Fibroblast of lung (primary cell): Measurements from ENCODE around the gene ASH1L. TPM values are rescaled to one million over a fixed set of nuclear protein-coding genes. Genes with fewer than 3 reads are reported as not detected.

Source experiments
- DNase-seq, 2 donors: peaks; one replicate each; pipeline versions ENCODE4 v3.0.0 to v3.0.0-alpha.2; 2010; ENCODE audit warnings: low read depth in 2 of 2
- H2AFZ ChIP-seq: 2 replicates; pipeline ENCODE4 v1.5.1; 2012; ENCODE audit warnings: low read length, control low read depth, inconsistent platforms
- H3K27ac ChIP-seq: 2 replicates; pipeline ENCODE4 v1.5.1; 2011; ENCODE audit warnings: low read length, control low read depth; ENCODE audit not compliant: insufficient read depth
- H3K27me3 ChIP-seq: 2 replicates; pipeline ENCODE4 v1.5.1; 2011; ENCODE audit warnings: mild to moderate bottlenecking, low read length; ENCODE audit not compliant: control insufficient read depth, insufficient read depth
- H3K36me3 ChIP-seq: 2 replicates; pipeline ENCODE4 v1.5.1; 2011; ENCODE audit warnings: low read length; ENCODE audit not compliant: control insufficient read depth, insufficient read depth
- H3K4me1 ChIP-seq: 2 replicates; pipeline ENCODE4 v1.5.1; 2011; ENCODE audit warnings: low read length; ENCODE audit not compliant: control insufficient read depth, insufficient read depth; ENCODE audit errors: extremely low read depth
- H3K4me2 ChIP-seq: 2 replicates; pipeline ENCODE4 v1.5.1; 2011; ENCODE audit warnings: low read length, control low read depth; ENCODE audit not compliant: insufficient read depth; ENCODE audit errors: extremely low read depth
- H3K4me3 ChIP-seq, 4 experiments: fragments of 200-600 bp in 1 of 4; sonication (generic) in 1 of 4; replicated peaks in 1 of 4; 2 replicates each; pipeline ENCODE4 v1.5.1; 2011 to 2016; ENCODE audit warnings: low read length in 4 of 4, low read depth in 3 of 4, mild to moderate bottlenecking in 3 of 4, control low read depth in 2 of 4, inconsistent platforms in 1 of 4, mixed read lengths in 1 of 4; ENCODE audit not compliant: insufficient read depth in 1 of 4; ENCODE audit errors: control extremely low read depth in 1 of 4
- H3K79me2 ChIP-seq: 2 replicates; pipeline ENCODE4 v1.5.1; 2012; ENCODE audit warnings: mild to moderate bottlenecking, low read length, inconsistent platforms; ENCODE audit not compliant: control insufficient read depth, insufficient read depth
- H3K9ac ChIP-seq: 2 replicates; pipeline ENCODE4 v1.5.1; 2011; ENCODE audit warnings: mild to moderate bottlenecking, low read length, control low read depth; ENCODE audit not compliant: insufficient read depth
- H3K9me3 ChIP-seq: 2 replicates; pipeline ENCODE4 v1.5.1; 2012; ENCODE audit warnings: low read depth, low read length; ENCODE audit not compliant: control insufficient read depth, insufficient read depth
- H4K20me1 ChIP-seq: 2 replicates; pipeline ENCODE4 v1.5.1; 2011; ENCODE audit warnings: low read length; ENCODE audit not compliant: control insufficient read depth, insufficient read depth; ENCODE audit errors: extremely low read depth
- CTCF ChIP-seq, 2 donors: IDR thresholded peaks in 1 of 2; conservative IDR thresholded peaks in 1 of 2; 1 replicate in 1 of 2; 2 replicates in 1 of 2; pipeline ENCODE4 v1.5.1; 2011 to 2012; ENCODE audit warnings: low read length in 2 of 2, control low read depth in 1 of 2, inconsistent platforms in 1 of 2, low read depth in 1 of 2, mild to moderate bottlenecking in 1 of 2
- EZH2 ChIP-seq: IDR thresholded peaks from 2 replicates; pipeline ENCODE4 v1.5.1; 2012; ENCODE audit warnings: low read length, control low read depth, mild to moderate bottlenecking; ENCODE audit errors: missing control alignments
- polyA plus RNA-seq, 2 donors: library from polyadenylated mRNA; depleted of rRNA in 1 of 2; stranded (reverse) in 1 of 2; unstranded in 1 of 2; fragments of >200 nt; gene quantifications; 2 replicates each; pipeline ENCODE4 v1.2.1, GENCODE V29; 2011 to 2012; ENCODE audit warnings: missing spikeins in 1 of 2
- total RNA-seq: library from RNA; depleted of rRNA; stranded (reverse); fragments of >200 nt; gene quantifications from 2 replicates; pipeline ENCODE4 v1.2.1, GENCODE V29; 2014

Gene ASH1L
- total and polyA plus RNA-seq, 2 donors (not counting 1 experiment from before 2014, with no cell fraction given): 19.4 to 35.7 TPM

GRCh38 chr1:155379631-155380090 lies 182.9 kb downstream of the ASH1L start:
- H3K27ac ChIP-seq: no peak overlapping the region

GRCh38 chr1:155379180-155379579 lies 183.4 kb downstream of the ASH1L start:
- TF ChIP-seq CTCF (conservative IDR thresholded peaks at IDR 0.05 in 1 of 2, IDR thresholded peaks at IDR 0.05 in 1 of 2; ENCODE audit: low read depth in 1 of 2, low read length in 2 of 2) (no peak), EZH2 (no peak)
- DNase-seq: peak in 1 of 2 donors; percentile 42
- Histone ChIP-seq H2AFZ (no peak overlapping the region), H3K27me3 (no peaks in the 10 kb centered on the region), H3K4me3 (no peak overlapping the region), H4K20me1 (no peaks in the 10 kb centered on the region), H3K9me3 (no peaks in the 10 kb centered on the region), H3K27ac (no peak overlapping the region), H3K36me3 (peaks cover 4% of the 10 kb centered on the region), H3K9ac (no peak overlapping the region), H3K4me2 (no peak overlapping the region), H3K79me2 (no peaks in the 10 kb centered on the region), H3K4me1 (peaks cover 3% of the 10 kb centered on the region)

More at GRCh38 chr1:155379631-155380090, 182.9 kb downstream of the ASH1L start:
- Histone ChIP-seq H3K9me3 (no peaks in the 10 kb centered on the region), H3K4me1 (peaks cover 3% of the 10 kb centered on the region), H3K79me2 (no peaks in the 10 kb centered on the region), H3K4me2 (no peak overlapping the region), H3K36me3 (peaks cover 4% of the 10 kb centered on the region), H3K4me3 (no peak overlapping the region), H3K27me3 (no peaks in the 10 kb centered on the region), H2AFZ (no peak overlapping the region), H3K9ac (no peak overlapping the region), H4K20me1 (no peaks in the 10 kb centered on the region)
- TF ChIP-seq CTCF (conservative IDR thresholded peaks at IDR 0.05 in 1 of 2, IDR thresholded peaks at IDR 0.05 in 1 of 2; ENCODE audit: low read depth in 1 of 2, low read length in 2 of 2) (no peak), EZH2 (no peak)
- DNase-seq: peak; percentile 85 to 86

GRCh38 chr1:155360051-155360450 lies 202.6 kb downstream of the ASH1L start:
- H3K27ac ChIP-seq: no peak overlapping the region
- TF ChIP-seq EZH2: no peak
- peaks cover 3% of the 10 kb centered on the region for H3K36me3 ChIP-seq
- H3K9me3 ChIP-seq: no peaks in the 10 kb centered on the region
- H3K4me2 ChIP-seq: no peak overlapping the region
- no peak overlapping the region for H3K4me3 ChIP-seq
- no peak overlapping the region for H2AFZ ChIP-seq
- H3K27me3 ChIP-seq: no peaks in the 10 kb centered on the region
- H3K79me2 ChIP-seq: no peaks in the 10 kb centered on the region
- H4K20me1 ChIP-seq: no peaks in the 10 kb centered on the region
- no peak overlapping the region for H3K9ac ChIP-seq
- no peaks in the 10 kb centered on the region for H3K4me1 ChIP-seq
- no peak for DNase-seq
